ENCODE measurements around the gene YPEL5.
A peak's percentile ranks its signal among the peaks of the same experiment; 100 is the strongest.

YPEL5 gene

DNA sequence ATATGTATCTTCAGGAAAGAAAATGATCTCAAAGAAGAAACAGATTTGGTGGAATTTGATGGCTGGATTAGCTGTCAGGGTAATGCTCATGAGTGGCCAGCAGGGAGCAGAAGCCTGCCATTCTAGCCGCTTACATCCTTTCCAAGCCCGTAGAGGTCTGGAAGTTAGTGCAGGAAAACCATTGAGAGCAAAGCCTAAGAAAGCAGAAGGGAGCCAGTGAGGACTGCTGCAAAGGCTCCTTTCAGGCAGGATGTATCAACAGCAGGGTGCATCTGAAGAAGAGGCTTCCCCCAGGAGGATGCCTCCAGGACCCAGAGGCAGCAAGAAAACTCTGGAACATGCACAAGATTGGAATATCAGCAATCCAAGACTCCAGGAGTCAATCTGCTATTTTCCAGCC lies 61.6 kb downstream of the YPEL5 start:
- DNase-seq: peak; percentile 71

DNA sequence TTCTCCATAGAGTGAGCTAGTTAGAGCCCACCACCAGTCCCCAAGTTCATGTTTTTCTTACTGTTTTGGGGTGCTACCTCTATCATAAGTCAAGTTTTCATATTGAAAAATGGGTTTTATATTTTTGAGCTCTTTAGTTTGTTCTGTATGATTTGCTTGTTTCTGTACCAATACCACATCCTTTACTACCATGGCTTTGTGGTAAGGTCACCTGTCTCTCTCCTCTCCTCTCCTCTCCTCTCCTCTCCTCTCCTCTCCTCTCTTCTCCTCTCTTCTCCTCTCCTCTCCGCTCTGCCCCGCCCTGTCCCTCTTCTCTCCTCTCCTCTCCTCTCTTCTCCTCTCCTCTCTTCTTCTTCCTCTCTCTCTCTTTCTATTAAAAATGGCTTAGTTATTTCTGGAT lies 62.4 kb downstream of the YPEL5 start:
- no peak for DNase-seq
